Measurements from ENCODE around the gene MYO1A. TPM values are rescaled to one million over a fixed set of nuclear protein-coding genes. Genes with fewer than 3 reads are reported as not detected.

Gene MYO1A
- 5.3 TPM in 2 replicates for total RNA-seq (2016; rRNA removed; fragmentation: Illumina TruSeq; extraction: Trizol)
- 0.61 and 0.62 TPM in 2 replicates for total RNA-seq (2016; cell fraction: cytosol; rRNA removed; fragmentation: Illumina TruSeq; extraction: Trizol; ENCODE audit: low read depth)
- 2.6 and 4.1 TPM in 2 replicates for total RNA-seq (2016; cell fraction: insoluble cytoplasmic fraction; rRNA removed; fragmentation: Illumina TruSeq; extraction: Trizol)
- total RNA-seq (2016; cell fraction: membrane; rRNA removed; fragmentation: Illumina TruSeq; extraction: Trizol), result 0.69 and 0.71 TPM in 2 replicates
- 2.9 and 4.9 TPM in 2 replicates for total RNA-seq (2016; cell fraction: nucleus; rRNA removed; fragmentation: Illumina TruSeq; extraction: Trizol)
- polyA plus RNA-seq (2011; rRNA removed), result 6.0 and 10.6 TPM in 2 replicates
- polyA plus RNA-seq (2011; cell fraction: cytosol; rRNA removed), result 2.8 and 3.1 TPM in 2 replicates
- 26.7 and 34.0 TPM in 2 replicates for polyA plus RNA-seq (2011; cell fraction: nucleus; rRNA removed)
- polyA plus RNA-seq (2012), result 6.9 and 13.6 TPM in 2 replicates
- 0.20 and 0.40 TPM in 2 replicates for polyA plus RNA-seq (2016; cell fraction: cytosol; fragmentation: Illumina TruSeq; extraction: Trizol; ENCODE audit: low read depth)
- polyA plus RNA-seq (2016; cell fraction: insoluble cytoplasmic fraction; fragmentation: Illumina TruSeq; extraction: Trizol; ENCODE audit: low read depth), result 2.6 TPM in 2 replicates
- polyA plus RNA-seq (2016; cell fraction: membrane; fragmentation: Illumina TruSeq; extraction: Trizol; ENCODE audit: low read depth), result 0.34 and 1.5 TPM in 2 replicates
- polyA plus RNA-seq (2016; cell fraction: nucleus; fragmentation: Illumina TruSeq; extraction: Trizol; ENCODE audit: insufficient read depth, low read depth), result 7.9 and 10.3 TPM in 2 replicates
- polyA minus RNA-seq (2011; rRNA and poly(A)+ RNA removed; ENCODE audit: low replicate concordance), result 0.28 and 14.9 TPM in 2 replicates
- 2.3 and 3.9 TPM in 2 replicates for polyA minus RNA-seq (2011; cell fraction: cytosol; rRNA and poly(A)+ RNA removed)
- polyA minus RNA-seq (2011; cell fraction: nucleus; rRNA and poly(A)+ RNA removed), result 11.2 and 13.8 TPM in 2 replicates
- Bru-seq, nascent RNA, result percentile 46 among the genes with signal in this experiment
- BruChase-seq, experiment 1, labeled RNA remaining after a 6-hour chase, result percentile 45 among the genes with signal in this experiment
- BruChase-seq, experiment 2, labeled RNA remaining after a 2-hour chase, result percentile 46 among the genes with signal in this experiment
- long read RNA-seq, experiment 1, partial matches to known transcripts, result 4 of 5 reads
- long read RNA-seq, experiment 1, other reads (novel, unspliced or antisense), result 0 of 5 reads
- long read RNA-seq, experiment 2, partial matches to known transcripts, result 2 of 16 reads
- long read RNA-seq, experiment 2, other reads (novel, unspliced or antisense), result 14 of 16 reads

DNA sequence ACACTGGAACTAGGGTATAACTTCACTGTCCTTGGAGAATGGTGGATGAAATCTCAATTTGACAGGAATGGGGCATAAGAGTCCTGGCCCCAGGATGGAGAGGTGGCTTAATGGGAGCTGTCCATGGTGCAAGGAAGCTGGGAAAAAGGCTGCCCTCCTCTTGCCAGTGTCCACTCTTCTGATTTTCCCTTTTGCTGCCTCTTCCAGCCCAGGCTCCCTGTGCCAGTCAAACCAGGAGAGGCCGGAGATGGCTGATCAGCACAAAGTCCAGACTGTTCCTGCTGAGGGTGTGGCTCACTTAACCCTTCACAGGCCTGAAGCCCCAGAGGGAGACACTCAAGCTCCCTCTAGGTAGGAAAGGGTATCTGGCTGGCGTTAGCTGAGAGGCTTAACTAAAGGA, at the start of gene MYO1A:
Gene MYO1A (minus strand): TSS at position 240 of the 400 bp plus-strand sequence. CDS start 1,806 bp downstream, outside the sequence.
- H3K4me3 ChIP-seq (replicated peaks in 1 of 3; ENCODE audit: insufficient read depth in 1 of 3, low read depth in 2 of 3, low read length in 3 of 3), result peak within 1 kb of the TSS; percentile 43 to 54 (median 49); a peak in 5 of 6 replicates
- ATAC-seq (peak; percentile 76), DNase-seq (ENCODE audit: low spot score) (peak; percentile 47), FAIRE-seq (peak; percentile 61)
- ChIA-PET CTCF (ENCODE audit: low intra/inter-chr PET ratio, low total read pairs) (no interaction called here), POLR2A (interaction anchor here (0.8 to 2.6 kb wide), 8 partner anchors 29 to 242 kb away, joined by 3 to 11 read pairs (median 4); partner anchors contain the start of genes LRP1, NEMP1, STAT6 and TAC3)
- no peak within 1 kb of the TSS for H3K27ac ChIP-seq (ENCODE audit: extremely low read length, insufficient read depth, low read length)
- H4K20me1 ChIP-seq (ENCODE audit: insufficient read depth, low read length), result no peaks in the 10 kb centered on the region
- intact Hi-C loops (cut with micrococcal nuclease; ENCODE audit: unreplicated experiment) (no loop called here), in situ Hi-C loops (cut with HindIII; ENCODE audit: extremely low pct_ligation_motif_present, low pct_unique_long_range_greater_than_20kb) (loop anchor here (5.0 kb wide), 1 partner anchor 43 kb away; the partner anchor contains the start of gene ZBTB39)
- H2AFZ ChIP-seq (ENCODE audit: low read length), result no peak within 1 kb of the TSS
- H3K9me3 ChIP-seq (ENCODE audit: low read length), result no peaks in the 10 kb centered on the region
- H3K9ac ChIP-seq (ENCODE audit: insufficient read depth, low read depth, low read length), result no peak within 1 kb of the TSS
- no peaks in the 10 kb centered on the region for H3K36me3 ChIP-seq (replicated peaks in 1 of 2; ENCODE audit: control insufficient read depth in 1 of 2, insufficient read depth in 2 of 2, low read length in 2 of 2)
- no peaks in the 10 kb centered on the region for H3K79me2 ChIP-seq (ENCODE audit: insufficient read depth, low read length)
- no TSS peak for BruUV-seq (replicated peaks)
- H3K27me3 ChIP-seq (ENCODE audit: control insufficient read depth in 1 of 2, insufficient read depth in 2 of 2, low read length in 2 of 2), result no peaks in the 10 kb centered on the region
- H3K4me1 ChIP-seq (ENCODE audit: insufficient read depth, low read length), result peaks cover 38% of the 10 kb centered on the region
- H3K4me2 ChIP-seq (ENCODE audit: low read depth, low read length), result peak within 1 kb of the TSS; percentile 83
- 8% methylated on average over 2 of the region's 2 CpGs for WGBS (ENCODE audit: low lambda C conversion rate)
- peak; percentile 66; the same call in 1 of the 2 replicates for TF ChIP-seq EHMT2 (IDR thresholded peaks at IDR 0.05; ENCODE audit: borderline replicate concordance, low read depth, low read length)
- no peak for TF ChIP-seq ZKSCAN1 (IDR thresholded peaks at IDR 0.05; ENCODE audit: low read length)
- TF ChIP-seq, protein P1, sequence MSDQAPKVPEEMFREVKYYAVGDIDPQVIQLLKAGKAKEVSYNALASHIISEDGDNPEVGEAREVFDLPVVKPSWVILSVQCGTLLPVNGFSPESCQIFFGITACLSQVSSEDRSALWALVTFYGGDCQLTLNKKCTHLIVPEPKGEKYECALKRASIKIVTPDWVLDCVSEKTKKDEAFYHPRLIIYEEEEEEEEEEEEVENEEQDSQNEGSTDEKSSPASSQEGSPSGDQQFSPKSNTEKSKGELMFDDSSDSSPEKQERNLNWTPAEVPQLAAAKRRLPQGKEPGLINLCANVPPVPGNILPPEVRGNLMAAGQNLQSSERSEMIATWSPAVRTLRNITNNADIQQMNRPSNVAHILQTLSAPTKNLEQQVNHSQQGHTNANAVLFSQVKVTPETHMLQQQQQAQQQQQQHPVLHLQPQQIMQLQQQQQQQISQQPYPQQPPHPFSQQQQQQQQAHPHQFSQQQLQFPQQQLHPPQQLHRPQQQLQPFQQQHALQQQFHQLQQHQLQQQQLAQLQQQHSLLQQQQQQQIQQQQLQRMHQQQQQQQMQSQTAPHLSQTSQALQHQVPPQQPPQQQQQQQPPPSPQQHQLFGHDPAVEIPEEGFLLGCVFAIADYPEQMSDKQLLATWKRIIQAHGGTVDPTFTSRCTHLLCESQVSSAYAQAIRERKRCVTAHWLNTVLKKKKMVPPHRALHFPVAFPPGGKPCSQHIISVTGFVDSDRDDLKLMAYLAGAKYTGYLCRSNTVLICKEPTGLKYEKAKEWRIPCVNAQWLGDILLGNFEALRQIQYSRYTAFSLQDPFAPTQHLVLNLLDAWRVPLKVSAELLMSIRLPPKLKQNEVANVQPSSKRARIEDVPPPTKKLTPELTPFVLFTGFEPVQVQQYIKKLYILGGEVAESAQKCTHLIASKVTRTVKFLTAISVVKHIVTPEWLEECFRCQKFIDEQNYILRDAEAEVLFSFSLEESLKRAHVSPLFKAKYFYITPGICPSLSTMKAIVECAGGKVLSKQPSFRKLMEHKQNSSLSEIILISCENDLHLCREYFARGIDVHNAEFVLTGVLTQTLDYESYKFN (CRISPR knock-in tag; conservative IDR thresholded peaks at IDR 0.05), result peak; percentile 37; the same call in 1 of the 2 replicates
- TF ChIP-seq ZNF7 (CRISPR knock-in tag; IDR thresholded peaks at IDR 0.05), result peak; percentile 45; the same call in 1 of the 2 replicates
- peak; percentile 66; the same call in 1 of the 2 replicates for TF ChIP-seq WIZ (CRISPR knock-in tag; IDR thresholded peaks at IDR 0.05)
- TF ChIP-seq ZMYM4 (CRISPR knock-in tag; IDR thresholded peaks at IDR 0.05), result 0 out of 2 replicates have a peak, but pooled peaks have one; percentile 39
- peak; percentile 50; the same call in 1 of the 2 replicates for TF ChIP-seq SIN3A (IDR thresholded peaks at IDR 0.05; ENCODE audit: borderline replicate concordance, low read depth, low read length)
- TF ChIP-seq NFE2L1 (CRISPR knock-in tag; IDR thresholded peaks at IDR 0.05; ENCODE audit: borderline replicate concordance), result no peak
- 0 out of 2 replicates have a peak, but pooled peaks have one; percentile 33 for TF ChIP-seq BORCS8-MEF2B (CRISPR knock-in tag; IDR thresholded peaks at IDR 0.05)
- TF ChIP-seq IRF2 (CRISPR knock-in tag; IDR thresholded peaks at IDR 0.05), result 0 out of 2 replicates have a peak, but pooled peaks have one; percentile 34
- peak; percentile 97 for TF ChIP-seq ZNF652 (CRISPR knock-in tag; IDR thresholded peaks at IDR 0.05; ENCODE audit: borderline replicate concordance, low read depth)
- TF ChIP-seq ZNF101 (CRISPR knock-in tag; IDR thresholded peaks at IDR 0.05; ENCODE audit: borderline replicate concordance, low read depth), result peak; percentile 57; the same call in 1 of the 2 replicates
- TF ChIP-seq ZSCAN9 (CRISPR knock-in tag; IDR thresholded peaks at IDR 0.05; ENCODE audit: borderline replicate concordance), result peak; percentile 66; the same call in 1 of the 2 replicates
- TF ChIP-seq YEATS4 (CRISPR knock-in tag; IDR thresholded peaks at IDR 0.05; ENCODE audit: borderline replicate concordance), result peak; percentile 33; the same call in 1 of the 2 replicates
- no peak for TF ChIP-seq POLR2G (IDR thresholded peaks at IDR 0.05; ENCODE audit: low read depth, low read length)

All from HepG2 (cell line).